NT2/D1 (cell line): Measurements from ENCODE around the gene KIAA0319L.

Experiments
- SUZ12 ChIP-seq: IDR thresholded peaks from 2 replicates; pipeline ENCODE4 v1.6.1; 2011; ENCODE audit not compliant: insufficient read length, insufficient read depth; ENCODE audit errors: extremely low read depth
- YY1 ChIP-seq: IDR thresholded peaks from 2 replicates; pipeline ENCODE4 v1.6.1; 2011; ENCODE audit not compliant: insufficient read length, insufficient read depth

DNA sequence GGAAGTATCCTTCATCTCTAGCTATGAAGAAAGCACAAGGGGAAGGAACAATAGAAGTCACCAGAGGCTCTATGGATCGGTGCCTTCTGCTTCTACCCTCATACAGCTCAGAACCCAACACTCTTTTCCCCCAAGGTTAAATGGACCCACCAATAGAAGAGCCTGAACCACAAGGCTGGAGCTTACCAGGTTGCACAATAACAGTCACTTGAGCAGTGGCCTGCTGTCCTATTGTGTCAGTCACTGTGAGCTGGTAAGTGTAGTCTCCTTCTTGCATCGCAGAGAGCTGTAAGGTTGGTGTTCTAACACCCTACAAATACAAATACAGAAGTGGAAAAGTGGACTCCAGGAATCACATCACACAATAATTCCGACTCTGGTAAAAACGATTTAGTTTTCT is 103.0 kb downstream of the KIAA0319L start:
- TF ChIP-seq SUZ12 (no peak), YY1 (no peak)
